Neural cell (in vitro differentiated cells): ENCODE data around the gene P2RX1. TPM values are rescaled to one million over a fixed set of nuclear protein-coding genes. Genes with fewer than 3 reads are reported as not detected.

Experiments
- H2AFZ ChIP-seq: fragments of 200-600, 300-800 bp; sonication (generic), shearing (Covaris generic); 2 replicates; pipeline ENCODE4 v1.6.0; 2014; ENCODE audit warnings: low read depth, mild to moderate bottlenecking, antibody characterized with exemption, low read length, moderate library complexity
- H3F3A ChIP-seq: fragments of 200-600 bp; shearing (Covaris generic); 2 replicates; pipeline ENCODE4 v1.6.1; 2016; ENCODE audit warnings: mild to moderate bottlenecking, moderate library complexity, mixed read lengths, antibody characterized with exemption, low read length; ENCODE audit not compliant: insufficient read depth, poor library complexity, severe bottlenecking
- H3K27ac ChIP-seq: fragments of 200-600, 300-800 bp; sonication (generic), shearing (Covaris generic); 2 replicates; pipeline ENCODE4 v1.5.1; 2014; ENCODE audit warnings: mild to moderate bottlenecking, low read length, moderate library complexity
- H3K27me3 ChIP-seq: fragments of 300-800, 200-600 bp; sonication (generic), shearing (Covaris generic); 2 replicates; pipeline ENCODE4 v1.6.0; 2014; ENCODE audit warnings: mild to moderate bottlenecking, low read depth, low read length, moderate library complexity; ENCODE audit not compliant: insufficient read depth
- H3K36me3 ChIP-seq: fragments of 300-800, 200-600 bp; sonication (generic), shearing (Covaris generic); 2 replicates; pipeline ENCODE4 v1.5.1; 2014; ENCODE audit warnings: mild to moderate bottlenecking, antibody characterized with exemption, low read length, moderate library complexity; ENCODE audit not compliant: insufficient read depth
- H3K4me2 ChIP-seq: fragments of 300-800, 200-600 bp; sonication (generic), shearing (Covaris generic); 2 replicates; pipeline ENCODE4 v1.6.0; 2014; ENCODE audit warnings: mild to moderate bottlenecking, low read length
- H3K4me3 ChIP-seq: fragments of 300-800, 200-600 bp; sonication (generic), shearing (Covaris generic); 2 replicates; pipeline ENCODE4 v1.5.1; 2014; ENCODE audit warnings: mild to moderate bottlenecking, low read length, moderate library complexity
- H3K79me2 ChIP-seq: fragments of 200-600 bp; shearing (Covaris generic); replicated peaks from 2 replicates; pipeline ENCODE4 v1.6.0; 2014; ENCODE audit warnings: mild to moderate bottlenecking, low read length, moderate library complexity; ENCODE audit not compliant: insufficient read depth
- H3K9ac ChIP-seq: fragments of 300-800, 200-600 bp; sonication (generic), shearing (Covaris generic); 2 replicates; pipeline ENCODE4 v1.6.1; 2016; ENCODE audit warnings: mild to moderate bottlenecking, low read length, mixed read lengths
- H3K9me2 ChIP-seq: fragments of 200-600 bp; shearing (Covaris generic); 2 replicates; pipeline ENCODE4 v1.6.1; 2016; ENCODE audit warnings: mild to moderate bottlenecking, low read length, mixed read lengths; ENCODE audit not compliant: insufficient read depth
- H3K9me3 ChIP-seq: fragments of 200-600, 300-800 bp; sonication (generic), shearing (Covaris generic); 2 replicates; pipeline ENCODE4 v1.6.1; 2016; ENCODE audit warnings: mild to moderate bottlenecking, mixed run types, low read length, moderate library complexity, mixed read lengths
- H4K20me1 ChIP-seq: fragments of 200-600 bp; shearing (Covaris generic); 2 replicates; pipeline ENCODE4 v1.6.1; 2016; ENCODE audit warnings: mild to moderate bottlenecking, mixed run types; ENCODE audit not compliant: insufficient read depth
- EP300 ChIP-seq: fragments of 450-650 bp; conservative IDR thresholded peaks from 2 replicates; pipeline ENCODE4 v1.6.1; 2014; ENCODE audit warnings: antibody characterized with exemption, mild to moderate bottlenecking, moderate library complexity; ENCODE audit not compliant: poor library complexity, severe bottlenecking
- EZH2 ChIP-seq: fragments of 200-600, 300-800 bp; shearing (Covaris generic), sonication (generic); IDR thresholded peaks from 2 replicates; pipeline ENCODE4 v1.6.1; 2014; ENCODE audit warnings: antibody characterized with exemption, low read length, borderline replicate concordance, mild to moderate bottlenecking; ENCODE audit not compliant: insufficient read depth, poor library complexity, severe bottlenecking
- MXI1 ChIP-seq: fragments of 450-650 bp; conservative IDR thresholded peaks from 2 replicates; pipeline ENCODE4 v1.6.1; 2014; ENCODE audit warnings: antibody characterized with exemption, mild to moderate bottlenecking; ENCODE audit not compliant: poor library complexity, severe bottlenecking
- POLR2AphosphoS5 ChIP-seq: IDR thresholded peaks from 2 replicates; pipeline ENCODE4 v1.6.1; 2012
- RAD21 ChIP-seq: fragments of 450-650 bp; conservative IDR thresholded peaks from 2 replicates; pipeline ENCODE4 v1.6.1; 2014; ENCODE audit warnings: antibody characterized with exemption, mild to moderate bottlenecking, moderate library complexity
- REST ChIP-seq: IDR thresholded peaks from 2 replicates; pipeline ENCODE4 v1.6.1; 2012; ENCODE audit warnings: borderline replicate concordance
- SMC3 ChIP-seq: fragments of 450-650 bp; conservative IDR thresholded peaks from 2 replicates; pipeline ENCODE4 v1.6.1; 2014; ENCODE audit warnings: antibody characterized with exemption, mild to moderate bottlenecking, moderate library complexity; ENCODE audit not compliant: poor library complexity
- TAF1 ChIP-seq: IDR thresholded peaks from 2 replicates; pipeline ENCODE4 v1.6.1; 2012; ENCODE audit warnings: low read depth
- polyA plus RNA-seq: library from polyadenylated mRNA; depleted of rRNA; stranded (reverse); fragments of >200 nt; gene quantifications from 2 replicates; pipeline ENCODE4 v1.2.3, GENCODE V29; 2014
- TF ChIP-seq, protein P1 (sequence below): fragments of 450-650 bp; IDR thresholded peaks from 2 replicates; pipeline ENCODE4 v1.5.1; 2014; ENCODE audit warnings: antibody characterized with exemption, mild to moderate bottlenecking, moderate library complexity; ENCODE audit not compliant: poor library complexity, severe bottlenecking

The P2RX1 gene
- polyA plus RNA-seq, 1 donor from 2014 or later: not detected

- no peak overlapping the region for H2AFZ ChIP-seq
- no peaks in the 10 kb centered on the region for H3F3A ChIP-seq
- no peak overlapping the region for H3K4me2 ChIP-seq
- no peak for TF ChIP-seq TAF1
- TF ChIP-seq RAD21: no peak
- TF ChIP-seq POLR2AphosphoS5: no peak
- no peak for TF ChIP-seq MXI1
- TF ChIP-seq, protein P1, sequence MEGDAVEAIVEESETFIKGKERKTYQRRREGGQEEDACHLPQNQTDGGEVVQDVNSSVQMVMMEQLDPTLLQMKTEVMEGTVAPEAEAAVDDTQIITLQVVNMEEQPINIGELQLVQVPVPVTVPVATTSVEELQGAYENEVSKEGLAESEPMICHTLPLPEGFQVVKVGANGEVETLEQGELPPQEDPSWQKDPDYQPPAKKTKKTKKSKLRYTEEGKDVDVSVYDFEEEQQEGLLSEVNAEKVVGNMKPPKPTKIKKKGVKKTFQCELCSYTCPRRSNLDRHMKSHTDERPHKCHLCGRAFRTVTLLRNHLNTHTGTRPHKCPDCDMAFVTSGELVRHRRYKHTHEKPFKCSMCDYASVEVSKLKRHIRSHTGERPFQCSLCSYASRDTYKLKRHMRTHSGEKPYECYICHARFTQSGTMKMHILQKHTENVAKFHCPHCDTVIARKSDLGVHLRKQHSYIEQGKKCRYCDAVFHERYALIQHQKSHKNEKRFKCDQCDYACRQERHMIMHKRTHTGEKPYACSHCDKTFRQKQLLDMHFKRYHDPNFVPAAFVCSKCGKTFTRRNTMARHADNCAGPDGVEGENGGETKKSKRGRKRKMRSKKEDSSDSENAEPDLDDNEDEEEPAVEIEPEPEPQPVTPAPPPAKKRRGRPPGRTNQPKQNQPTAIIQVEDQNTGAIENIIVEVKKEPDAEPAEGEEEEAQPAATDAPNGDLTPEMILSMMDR: no peak
- no peak for TF ChIP-seq EP300
- no peak for TF ChIP-seq EZH2
- TF ChIP-seq REST: no peak
- no peak for TF ChIP-seq SMC3
- H3K27me3 ChIP-seq: no peaks in the 10 kb centered on the region
- H3K9me2 ChIP-seq: no peaks in the 10 kb centered on the region
- no peak overlapping the region for H3K9ac ChIP-seq
- H3K79me2 ChIP-seq: no peaks in the 10 kb centered on the region
- no peak overlapping the region for H3K27ac ChIP-seq
- H3K4me3 ChIP-seq: no peak overlapping the region
- H3K36me3 ChIP-seq: peaks cover 6% of the 10 kb centered on the region
- no peaks in the 10 kb centered on the region for H3K9me3 ChIP-seq
- H4K20me1 ChIP-seq: no peaks in the 10 kb centered on the region
These were observed 39.0 kb downstream of the P2RX1 start for GRCh38 chr17:3877220-3877619.

- no peak for TF ChIP-seq POLR2AphosphoS5
- no peak for TF ChIP-seq MXI1
- no peak for TF ChIP-seq SMC3
- TF ChIP-seq TAF1: no peak
- no peak for TF ChIP-seq RAD21
- TF ChIP-seq, protein P1: no peak
- no peak for TF ChIP-seq EZH2
- TF ChIP-seq REST: no peak
- no peak for TF ChIP-seq EP300
- no peaks in the 10 kb centered on the region for H4K20me1 ChIP-seq
- no peak overlapping the region for H3K4me2 ChIP-seq
- no peaks in the 10 kb centered on the region for H3F3A ChIP-seq
- no peaks in the 10 kb centered on the region for H3K9me2 ChIP-seq
- no peak overlapping the region for H2AFZ ChIP-seq
- H3K9me3 ChIP-seq: no peaks in the 10 kb centered on the region
- H3K79me2 ChIP-seq: no peaks in the 10 kb centered on the region
- no peak overlapping the region for H3K4me3 ChIP-seq
- H3K36me3 ChIP-seq: peaks cover 6% of the 10 kb centered on the region
- no peak overlapping the region for H3K27ac ChIP-seq
- H3K9ac ChIP-seq: no peak overlapping the region
- no peaks in the 10 kb centered on the region for H3K27me3 ChIP-seq
These were observed 40.9 kb downstream of the P2RX1 start for GRCh38 chr17:3875317-3875716.
